Activated T-cell treated with anti-CD3 and anti-CD28 coated beads for 4 hours (primary cell): ENCODE measurements around the gene PNO1.
A peak's percentile ranks its signal among the peaks of the same experiment; 100 is the strongest.
"Not testable (repeated sequence)": the region's sequence is repeated elsewhere in the genome, so short reads cannot be mapped to it uniquely, and the experiment has no call there.

Source experiments
- DNase-seq: peaks from one replicate; pipeline ENCODE4 v3.0.0-alpha.2; 2020

PNO1 gene

GRCh38 chr2:68157402-68158133 lies at the start of gene PNO1:
PNO1 (plus strand) TSS chr2:68157888; CDS start chr2:68157935, 47 bp downstream.
- peak; percentile 98 for DNase-seq

- DNase-seq, result no peak
Observed at GRCh38 chr2:68108120-68108519, 49.6 kb upstream of the PNO1 start.

GRCh38 chr2:68110102-68110501 lies 47.6 kb upstream of the PNO1 start:
- no peak for DNase-seq

- no peak for DNase-seq
Observed at GRCh38 chr2:68115965-68116364, 41.7 kb upstream of the PNO1 start.

- DNase-seq, result not testable (repeated sequence)
Observed at GRCh38 chr2:68117922-68118321, 39.8 kb upstream of the PNO1 start.

GRCh38 chr2:68118816-68119215 lies 38.9 kb upstream of the PNO1 start:
- no peak for DNase-seq

GRCh38 chr2:68119504-68119903 lies 38.2 kb upstream of the PNO1 start:
- no peak for DNase-seq

- peak; percentile 79 for DNase-seq
Observed at GRCh38 chr2:68121873-68122679, 35.6 kb upstream of the PNO1 start.

- no peak for DNase-seq
Observed at GRCh38 chr2:68122680-68122964, 35.1 kb upstream of the PNO1 start.

- no peak for DNase-seq
Observed at GRCh38 chr2:68124321-68124720, 33.4 kb upstream of the PNO1 start.

- no peak for DNase-seq
Observed at GRCh38 chr2:68125821-68126220, 31.9 kb upstream of the PNO1 start.

- DNase-seq, result no peak
Observed at GRCh38 chr2:68126561-68126960, 31.1 kb upstream of the PNO1 start.

- DNase-seq, result no peak
Observed at GRCh38 chr2:68127358-68128242, 30.1 kb upstream of the PNO1 start.

GRCh38 chr2:68134120-68134519 lies 23.6 kb upstream of the PNO1 start:
- no peak for DNase-seq

- DNase-seq, result no peak
Observed at GRCh38 chr2:68134554-68134953, 23.1 kb upstream of the PNO1 start.

GRCh38 chr2:68135448-68136320 lies 22.0 kb upstream of the PNO1 start:
- no peak for DNase-seq

GRCh38 chr2:68141875-68142274 lies 15.8 kb upstream of the PNO1 start:
- DNase-seq, result no peak

- DNase-seq, result no peak
Observed at GRCh38 chr2:68151037-68151436, 6.7 kb upstream of the PNO1 start.

GRCh38 chr2:68152681-68153347 lies 4.9 kb upstream of the PNO1 start:
- DNase-seq, result no peak

GRCh38 chr2:68155618-68156017 lies 2.1 kb upstream of the PNO1 start:
- DNase-seq, result no peak

- no peak for DNase-seq
Observed at GRCh38 chr2:68156419-68156818, 1.3 kb upstream of the PNO1 start.

- no peak for DNase-seq
Observed at GRCh38 chr2:68157002-68157401, 686 bp upstream of the PNO1 start.
